Activated CD4-positive, alpha-beta T cell treated with anti-CD3 and anti-CD28 coated beads, Interleukin-2, amount 50 U/mL, for 48 hours (primary cell): Measurements from ENCODE around the gene CYBRD1.

Experiments used
- DNase-seq, 2 experiments: peaks; one replicate each; pipeline ENCODE4 v3.0.0-alpha.2; 2020

CYBRD1 gene

GRCh38 chr2:171557363-171557762 is 35.1 kb downstream of the CYBRD1 start:
- DNase-seq: no peak

DNA sequence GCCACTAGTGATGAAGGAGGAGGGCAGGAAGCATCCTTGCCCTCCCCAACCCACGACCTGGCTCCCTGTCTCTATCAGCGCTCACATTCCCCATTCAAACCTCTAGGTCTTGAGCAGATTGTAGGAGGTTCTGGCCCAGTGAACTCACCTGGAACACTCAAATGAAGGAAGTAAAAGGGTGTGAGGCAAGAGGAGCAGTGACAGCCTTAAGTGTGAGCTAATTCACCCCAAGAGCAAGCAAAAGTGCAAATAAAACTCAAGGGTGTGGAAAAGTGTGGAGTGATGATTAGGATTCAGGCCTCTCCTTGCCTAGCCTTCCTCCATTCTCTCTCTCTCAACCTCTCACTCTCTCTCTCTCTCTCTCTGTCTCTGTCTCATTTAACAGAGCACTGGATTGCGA is 41.0 kb downstream of the CYBRD1 start:
- DNase-seq: no peak

DNA sequence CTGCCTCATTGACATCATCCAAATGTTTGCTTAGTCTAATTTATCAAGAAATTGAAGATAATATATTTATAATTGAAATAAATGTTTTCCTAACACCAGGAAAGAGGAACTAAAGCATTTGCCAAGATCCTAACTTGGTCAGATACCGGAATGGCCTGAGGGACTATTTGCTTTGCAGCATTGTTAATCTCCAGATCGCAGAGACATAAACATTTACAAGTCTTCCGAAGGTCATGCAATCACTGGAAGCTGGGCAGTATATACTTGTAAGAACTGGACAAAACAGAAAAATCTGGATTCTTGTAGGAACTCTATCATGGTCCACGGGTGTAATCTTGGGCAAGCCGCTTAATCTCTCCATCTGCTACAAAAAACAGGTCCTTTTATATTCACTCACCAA is 42.2 kb downstream of the CYBRD1 start:
- DNase-seq: no peak

DNA sequence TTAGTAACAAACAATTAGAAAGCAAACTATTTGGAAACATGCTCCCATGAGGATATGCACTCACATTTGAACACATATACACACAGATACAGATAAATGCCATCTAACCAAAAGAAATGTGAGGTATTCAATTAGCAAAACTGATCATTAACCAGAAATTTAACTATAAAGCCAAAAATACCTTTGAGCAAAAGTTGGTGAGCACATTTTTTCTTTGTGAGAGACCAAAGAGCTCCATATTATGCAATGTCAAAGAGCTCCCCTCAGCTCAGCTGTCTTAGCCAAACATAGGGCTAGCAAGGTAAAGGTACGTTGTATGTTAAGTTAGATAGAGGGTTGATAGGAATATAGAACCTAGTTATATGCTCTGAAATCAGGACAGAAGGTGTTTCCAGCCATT is 43.8 kb downstream of the CYBRD1 start:
- DNase-seq: no peak

DNA sequence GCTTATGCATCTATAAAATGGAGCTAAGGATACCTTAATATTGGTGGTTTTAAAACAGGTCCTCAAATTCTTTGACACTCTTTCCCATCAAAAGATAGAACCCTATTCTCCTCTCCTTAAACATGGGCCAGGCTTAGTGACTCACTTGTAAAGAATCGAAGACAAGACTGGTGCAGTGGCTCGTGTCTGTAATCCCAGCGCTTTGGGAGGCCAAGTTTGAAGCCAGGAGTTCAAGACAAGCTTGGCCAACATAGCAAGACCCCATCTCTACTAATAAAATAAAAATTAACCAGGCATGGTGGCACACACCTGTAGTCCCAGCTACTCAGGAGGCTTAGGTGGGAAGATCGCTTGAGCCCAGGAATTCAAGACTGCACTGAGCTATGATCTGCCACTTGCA is 44.5 kb downstream of the CYBRD1 start:
- DNase-seq: no peak

DNA sequence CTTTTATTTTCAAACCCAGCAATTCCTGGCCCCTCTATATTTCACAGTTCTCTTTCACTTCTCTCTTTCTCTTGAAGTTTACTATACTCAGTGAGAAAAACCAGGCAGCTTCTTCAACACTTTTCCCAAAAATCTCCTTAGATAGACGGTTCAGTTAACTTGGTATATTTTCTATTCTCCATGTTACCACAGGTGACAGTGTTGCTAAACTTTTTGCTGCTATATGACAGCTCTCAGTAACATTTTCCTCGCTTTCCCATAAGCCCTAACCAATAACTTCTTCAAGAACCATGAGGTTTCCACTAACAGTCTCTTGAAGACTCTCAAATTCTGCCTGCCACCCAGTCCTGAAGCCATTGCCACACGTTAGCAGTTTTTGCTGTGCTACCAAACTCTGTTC is 45.8 kb downstream of the CYBRD1 start:
- DNase-seq: no peak

DNA sequence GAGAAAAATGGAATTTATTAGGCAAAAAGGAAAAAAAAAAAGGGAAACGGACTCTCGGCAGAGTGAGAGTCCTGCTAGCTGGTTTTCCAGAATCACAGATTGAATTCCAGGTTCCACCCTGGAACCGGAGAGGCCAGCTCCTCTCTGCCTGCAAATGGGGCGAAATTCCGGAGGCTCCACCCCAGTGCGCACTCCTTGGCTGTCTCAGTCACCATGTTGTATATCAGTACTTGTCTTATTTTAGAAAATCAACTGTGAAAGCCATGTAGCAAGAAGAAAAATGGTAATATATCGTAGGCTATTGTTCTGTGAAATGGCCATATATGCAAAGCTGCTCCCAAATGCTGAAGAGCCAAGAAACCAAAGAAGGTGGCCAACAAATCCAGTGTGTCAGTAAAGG is 49.4 kb downstream of the CYBRD1 start:
- DNase-seq: no peak

DNA sequence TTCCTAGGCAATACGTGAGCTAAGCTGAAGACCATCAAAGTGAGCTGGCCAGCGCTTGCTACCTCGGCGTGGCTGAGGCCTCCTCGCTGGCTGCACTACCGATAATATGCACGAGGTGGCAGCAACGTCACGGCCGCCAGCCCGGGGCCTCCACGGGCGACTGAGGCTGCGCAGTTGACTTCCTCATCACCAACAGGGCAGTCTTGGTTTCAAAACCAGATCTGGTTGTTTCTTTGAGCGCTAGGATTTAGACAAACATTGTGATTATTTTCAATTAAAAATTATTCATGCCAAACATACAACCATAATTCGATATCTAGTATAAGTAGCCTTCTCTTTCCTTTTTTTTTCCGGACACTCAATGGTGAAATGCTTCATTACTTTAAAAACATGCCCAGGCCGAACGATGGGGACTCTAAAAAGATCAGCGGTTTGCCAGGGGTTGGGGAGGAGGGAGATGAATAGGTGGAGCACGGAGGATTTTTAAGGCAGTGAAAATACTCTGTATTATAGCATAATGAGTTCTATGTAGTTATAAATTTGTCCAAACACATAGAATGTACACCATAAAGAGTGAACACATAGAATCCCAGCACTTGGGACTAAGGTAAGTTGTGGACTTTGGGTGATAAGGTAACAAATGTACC is 52.0 kb downstream of the CYBRD1 start:
- DNase-seq: peak; percentile 84 to 87

- no peak for DNase-seq
These were observed 53.3 kb downstream of the CYBRD1 start for GRCh38 chr2:171575606-171576005.

DNA sequence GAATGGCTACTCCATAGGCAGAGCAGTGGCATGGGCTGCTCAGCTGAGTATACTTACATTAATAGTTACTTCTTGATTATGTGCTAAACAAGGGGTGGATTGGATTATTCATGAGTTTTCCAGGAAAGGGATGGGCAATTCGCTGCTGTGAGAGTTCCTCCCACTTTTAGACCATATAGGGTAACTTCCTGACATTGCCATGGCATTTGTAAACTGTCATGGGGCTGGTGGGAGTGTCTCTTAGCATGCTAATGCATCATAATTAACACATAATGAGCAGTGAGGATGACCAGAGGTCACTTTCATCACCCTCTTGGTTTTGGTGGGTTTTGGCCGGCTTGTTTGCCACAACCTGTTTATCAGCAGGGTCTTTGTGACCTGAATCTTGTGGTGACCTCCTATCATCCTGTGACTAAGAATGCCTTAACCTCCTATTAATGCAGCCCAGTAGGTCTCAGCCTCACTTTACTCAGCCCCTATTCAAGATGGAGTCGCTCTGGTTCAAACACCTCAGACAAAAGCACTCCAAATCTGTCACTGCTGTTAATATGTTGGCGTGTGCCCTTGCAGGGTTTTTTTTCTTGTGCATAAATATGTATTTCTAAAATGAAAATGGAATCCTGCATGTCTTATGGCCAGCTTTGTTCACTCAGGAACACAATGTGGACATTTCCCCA is 56.0 kb downstream of the CYBRD1 start:
- DNase-seq: no peak

DNA sequence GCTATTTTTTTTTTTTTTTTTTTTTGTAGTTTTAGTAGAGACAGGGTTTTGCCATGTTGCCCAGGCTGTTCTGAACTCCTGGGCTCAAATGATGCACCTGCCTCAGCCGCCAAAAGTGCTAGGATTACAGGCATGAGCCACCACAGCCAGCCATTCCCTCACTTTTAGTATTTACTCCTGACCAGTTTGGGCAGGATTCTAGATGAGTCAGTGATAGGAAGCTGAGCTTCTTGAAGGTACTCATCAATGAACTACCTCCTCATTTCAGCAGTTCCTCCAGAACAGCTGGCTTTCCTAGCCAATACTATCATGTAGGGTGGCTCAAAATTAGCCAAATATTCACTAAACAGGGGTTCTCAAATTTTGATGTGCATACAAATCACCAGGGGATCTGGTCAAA is 57.2 kb downstream of the CYBRD1 start:
- no peak for DNase-seq

DNA sequence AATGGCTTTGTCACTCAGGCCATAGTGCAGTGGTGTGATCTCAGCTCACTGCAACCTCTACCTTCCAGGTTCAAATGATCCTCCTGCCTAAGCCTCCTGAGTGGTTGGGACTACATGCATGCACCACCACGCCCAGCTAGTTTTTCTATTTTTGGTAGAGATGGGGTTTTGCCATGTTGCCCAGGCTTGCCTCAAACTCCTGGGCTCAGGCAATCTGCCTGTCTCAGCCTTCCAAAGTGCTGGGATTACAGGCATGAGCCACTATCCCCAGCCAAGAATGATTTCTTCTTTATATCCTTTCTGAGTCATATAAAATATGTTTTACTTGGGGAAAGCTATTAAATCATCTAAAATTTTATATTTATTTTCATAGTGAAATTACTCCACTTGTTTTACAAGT is 61.3 kb downstream of the CYBRD1 start:
- no peak for DNase-seq

- DNase-seq: no peak
These were observed 61.7 kb downstream of the CYBRD1 start for GRCh38 chr2:171584001-171584400.

GRCh38 chr2:171587132-171587531 is 64.9 kb downstream of the CYBRD1 start:
- DNase-seq: no peak

DNA sequence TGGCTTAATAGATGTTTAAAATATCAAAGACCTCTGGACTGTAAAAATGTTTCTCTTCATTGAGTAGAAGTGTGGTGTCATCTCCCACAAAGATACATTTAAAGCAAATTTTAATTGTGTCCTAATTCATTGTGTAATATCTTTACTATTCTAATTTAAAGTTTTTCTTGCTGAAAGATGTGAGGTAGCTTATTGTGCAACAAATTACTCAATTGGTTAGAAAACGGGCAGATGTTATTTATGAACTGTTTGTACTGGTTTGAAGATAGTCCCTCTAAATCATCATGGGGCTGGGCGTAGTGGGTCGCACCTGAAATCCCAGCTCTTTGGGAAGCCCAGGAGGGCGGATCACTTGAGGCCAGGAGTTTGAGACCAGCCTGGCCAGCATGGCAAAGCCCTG is 65.3 kb downstream of the CYBRD1 start:
- no peak for DNase-seq

- no peak for DNase-seq
These were observed 67.8 kb downstream of the CYBRD1 start for GRCh38 chr2:171590116-171590515.

- no peak for DNase-seq
These were observed 69.8 kb downstream of the CYBRD1 start for GRCh38 chr2:171592036-171592555.

DNA sequence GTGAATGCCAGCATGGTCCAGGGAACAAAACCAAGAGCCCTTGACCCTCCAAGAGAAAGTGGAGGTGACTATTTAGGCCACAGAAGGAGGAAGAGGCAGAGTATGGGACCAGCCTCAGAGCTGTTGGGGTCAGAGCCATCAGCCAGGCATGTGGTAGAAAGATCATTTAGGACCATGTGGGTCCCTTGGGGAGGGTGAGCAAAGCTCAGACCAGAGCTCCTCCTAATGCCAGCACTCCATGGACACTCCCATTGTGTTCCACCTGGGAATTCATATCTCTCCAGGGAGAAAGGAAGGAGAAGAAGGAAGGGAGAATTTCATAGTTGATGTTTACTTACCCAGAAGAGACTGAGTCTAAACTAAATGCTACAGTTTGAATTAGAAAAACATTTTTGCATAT is 73.2 kb downstream of the CYBRD1 start:
- DNase-seq: no peak

DNA sequence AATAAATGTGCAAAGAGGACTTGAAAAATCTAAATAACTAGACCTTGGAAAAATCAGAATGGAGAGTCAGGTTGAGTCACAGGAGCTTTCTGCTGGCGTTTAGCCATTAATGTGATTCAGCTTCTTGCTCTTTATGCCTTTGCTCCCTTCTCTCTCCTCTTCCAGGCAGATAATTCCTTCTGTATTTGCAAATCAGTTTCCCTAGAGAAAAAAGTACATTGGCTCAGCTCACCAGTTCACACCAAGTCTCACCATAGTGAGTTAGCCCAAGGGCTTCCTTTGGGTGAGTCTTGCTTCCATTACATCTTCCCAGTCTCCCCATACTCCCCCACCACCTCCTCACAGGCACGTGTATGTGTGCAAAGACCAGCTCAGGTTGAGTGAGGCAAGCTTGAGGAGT is 73.6 kb downstream of the CYBRD1 start:
- no peak for DNase-seq

DNA sequence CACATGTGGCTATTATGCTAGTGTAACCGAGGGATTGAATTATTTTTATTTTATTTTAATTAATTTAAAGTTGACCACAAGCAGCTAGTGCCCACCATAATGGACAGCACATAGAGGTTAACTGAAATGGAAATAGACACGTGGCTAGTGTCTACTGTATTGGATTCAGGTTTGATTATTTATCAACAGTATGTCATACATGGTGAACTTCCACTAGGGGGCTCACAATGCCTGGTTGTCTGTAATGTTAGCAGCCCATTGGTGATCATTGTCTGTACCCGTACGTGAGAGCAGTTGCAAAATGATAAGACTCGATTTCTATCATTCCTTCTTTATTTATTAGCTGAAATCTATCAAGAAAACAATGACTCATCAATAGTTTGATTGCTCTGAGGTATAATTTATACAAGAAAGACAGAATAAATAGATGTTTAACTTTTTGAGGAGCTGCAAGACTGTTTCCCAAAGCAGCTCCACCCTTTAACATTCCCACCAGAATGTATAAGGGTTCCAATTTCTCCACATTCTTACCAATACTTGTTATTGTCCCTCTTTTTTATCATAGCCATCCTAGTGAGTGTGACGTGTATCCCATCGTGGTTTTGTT is 76.5 kb downstream of the CYBRD1 start:
- peak; percentile 18 to 40 for DNase-seq

GRCh38 chr2:171600126-171600525 is 77.9 kb downstream of the CYBRD1 start:
- no peak for DNase-seq

GRCh38 chr2:171602352-171602751 is 80.1 kb downstream of the CYBRD1 start:
- DNase-seq: no peak
